Measurements from ENCODE around the gene ZFAND3.
A peak's percentile ranks its signal among the peaks of the same experiment; 100 is the strongest.

ZFAND3 gene, protein sequence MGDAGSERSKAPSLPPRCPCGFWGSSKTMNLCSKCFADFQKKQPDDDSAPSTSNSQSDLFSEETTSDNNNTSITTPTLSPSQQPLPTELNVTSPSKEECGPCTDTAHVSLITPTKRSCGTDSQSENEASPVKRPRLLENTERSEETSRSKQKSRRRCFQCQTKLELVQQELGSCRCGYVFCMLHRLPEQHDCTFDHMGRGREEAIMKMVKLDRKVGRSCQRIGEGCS

GRCh38 chr6:37819177-37819801 is at the start of gene ZFAND3:
Gene ZFAND3, plus strand, starts transcription at chr6:37819727. Its CDS starts 219 bp downstream, at chr6:37819946.
- peak; percentile 95 for DNase-seq (ENCODE audit: low read depth)

DNA sequence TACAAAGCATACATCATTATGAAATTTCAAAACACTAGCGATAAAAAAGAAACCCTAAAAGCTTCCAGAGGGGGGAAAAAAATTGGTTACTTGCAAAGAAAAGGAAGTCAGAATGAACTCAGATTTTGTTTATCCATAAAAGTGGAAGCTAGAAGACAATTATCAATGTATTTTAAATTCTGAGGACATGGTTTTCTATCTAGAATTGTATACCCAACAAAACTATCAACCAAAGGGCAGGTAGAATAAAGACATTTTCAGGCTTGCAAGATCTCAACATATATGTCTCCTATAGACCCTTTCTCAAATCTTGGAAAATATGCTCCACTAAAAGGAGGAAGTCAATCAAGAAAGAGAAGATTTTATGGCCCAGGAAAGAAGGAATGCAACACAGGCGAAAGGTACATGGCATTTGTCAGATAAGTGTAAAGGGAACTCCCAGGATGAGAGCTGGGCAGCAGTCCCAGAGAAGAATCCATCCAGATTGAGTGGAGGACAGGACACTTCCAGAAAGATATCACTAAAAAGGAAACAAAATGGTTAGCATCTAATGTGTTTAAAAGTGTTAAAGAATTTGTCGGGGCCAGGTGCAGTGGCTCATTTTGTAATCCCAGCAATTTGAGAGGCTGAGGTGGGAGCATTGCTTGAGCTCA is 45.4 kb upstream of the ZFAND3 start:
- DNase-seq (ENCODE audit: low read depth) = no peak

DNA sequence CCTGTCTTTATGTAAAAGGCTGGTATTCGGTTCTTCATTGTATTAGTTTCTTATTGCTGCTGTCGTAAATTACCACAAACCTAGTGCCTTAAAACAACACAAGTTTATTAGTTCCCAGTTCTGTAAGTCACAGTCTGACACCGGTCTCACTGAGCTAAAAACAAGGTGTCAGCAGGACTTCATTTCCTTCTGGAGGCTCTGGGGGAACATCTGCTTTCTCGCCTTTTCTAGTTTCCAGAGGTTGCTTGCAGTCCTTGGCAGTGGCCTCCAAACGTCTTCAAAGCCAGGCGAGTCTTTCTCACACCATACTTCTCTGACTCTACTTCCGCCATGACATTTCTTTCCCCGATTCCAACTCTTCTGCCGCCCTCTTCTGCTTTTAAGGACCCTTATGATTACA is 43.0 kb upstream of the ZFAND3 start:
- DNase-seq (ENCODE audit: low read depth) = no peak

GRCh38 chr6:37777272-37777834 is 42.2 kb upstream of the ZFAND3 start:
- no peak for DNase-seq (ENCODE audit: low read depth)

GRCh38 chr6:37779111-37779800 is 40.3 kb upstream of the ZFAND3 start:
- DNase-seq (ENCODE audit: low read depth) = no peak

DNA sequence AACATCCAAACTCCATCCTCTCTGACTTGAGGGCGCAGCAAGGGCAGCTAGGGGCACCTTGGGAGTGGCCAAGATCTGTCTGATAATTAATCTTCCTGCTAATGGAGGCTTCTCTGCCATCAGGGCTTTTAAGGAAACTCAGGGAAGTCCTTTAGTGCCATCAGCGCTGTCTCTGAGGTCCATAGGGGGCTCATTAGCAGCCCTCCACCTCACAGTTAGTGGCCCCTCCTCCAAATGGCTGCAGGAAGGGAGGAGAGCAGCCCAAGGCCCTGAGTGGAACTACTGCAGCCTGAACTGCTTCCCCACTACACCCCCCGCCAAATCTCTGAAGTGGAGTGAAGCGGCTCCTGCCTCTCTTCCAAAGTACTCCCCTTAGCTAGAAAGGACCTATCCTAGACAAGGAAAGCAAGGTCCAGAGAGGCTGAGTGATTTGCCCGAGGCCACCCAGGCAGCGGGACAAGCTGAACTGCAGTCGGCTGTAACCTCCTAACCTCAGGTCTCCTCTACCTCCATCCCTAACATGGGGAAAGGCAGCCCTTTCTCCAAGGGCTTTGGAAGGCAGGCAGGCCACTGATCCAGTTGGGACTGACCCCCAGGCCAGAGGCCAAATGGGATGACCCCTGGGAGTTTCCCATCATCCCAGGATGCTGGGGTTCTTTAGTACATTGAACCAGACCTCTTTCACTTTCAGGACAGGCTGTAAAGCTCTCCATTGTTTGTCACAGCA is 39.5 kb upstream of the ZFAND3 start:
- DNase-seq (ENCODE audit: low read depth) = no peak

DNA sequence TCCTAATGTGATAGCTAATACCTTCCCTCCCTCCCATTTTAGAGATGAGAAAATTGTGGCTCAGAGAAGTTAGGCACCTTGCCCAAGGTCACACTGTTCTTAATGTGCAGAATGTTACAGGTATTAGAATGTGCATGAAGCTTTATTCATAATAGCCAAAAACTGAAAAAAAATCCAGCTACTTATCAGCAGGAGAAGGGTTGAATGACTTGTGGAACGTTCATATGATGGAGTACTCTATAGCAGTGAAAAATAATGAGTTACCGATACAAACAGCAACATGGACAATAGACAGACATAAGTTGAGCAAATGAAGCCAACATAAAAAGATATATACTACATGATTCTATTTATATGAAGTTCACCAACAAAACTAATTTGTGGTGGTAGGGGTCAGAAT is 37.7 kb upstream of the ZFAND3 start:
- DNase-seq (ENCODE audit: low read depth) = no peak

- DNase-seq (ENCODE audit: low read depth) = no peak
Measured at GRCh38 chr6:37783025-37783855, 36.3 kb upstream of the ZFAND3 start.

GRCh38 chr6:37783856-37784584 is 35.5 kb upstream of the ZFAND3 start:
- no peak for DNase-seq (ENCODE audit: low read depth)

DNA sequence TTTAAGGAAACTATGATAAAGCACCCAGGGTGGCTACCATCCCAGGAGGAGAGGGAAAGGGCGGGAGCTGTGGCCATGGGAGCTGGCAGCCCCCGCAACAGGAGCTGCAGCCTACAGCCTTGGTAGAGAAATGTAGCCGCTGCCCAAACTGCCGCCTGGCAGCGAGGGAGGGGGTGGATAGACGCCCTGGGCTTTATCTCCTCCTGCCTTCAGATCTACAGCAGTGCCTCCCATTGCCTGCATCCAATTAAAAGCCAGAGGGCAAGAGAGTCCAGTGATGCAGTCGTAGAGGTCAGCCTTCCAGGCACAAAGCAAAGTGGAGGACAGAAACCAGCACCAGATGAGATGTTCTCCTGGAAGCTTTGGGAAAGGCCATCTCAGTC is 35.0 kb upstream of the ZFAND3 start:
- DNase-seq (ENCODE audit: low read depth) = no peak

DNA sequence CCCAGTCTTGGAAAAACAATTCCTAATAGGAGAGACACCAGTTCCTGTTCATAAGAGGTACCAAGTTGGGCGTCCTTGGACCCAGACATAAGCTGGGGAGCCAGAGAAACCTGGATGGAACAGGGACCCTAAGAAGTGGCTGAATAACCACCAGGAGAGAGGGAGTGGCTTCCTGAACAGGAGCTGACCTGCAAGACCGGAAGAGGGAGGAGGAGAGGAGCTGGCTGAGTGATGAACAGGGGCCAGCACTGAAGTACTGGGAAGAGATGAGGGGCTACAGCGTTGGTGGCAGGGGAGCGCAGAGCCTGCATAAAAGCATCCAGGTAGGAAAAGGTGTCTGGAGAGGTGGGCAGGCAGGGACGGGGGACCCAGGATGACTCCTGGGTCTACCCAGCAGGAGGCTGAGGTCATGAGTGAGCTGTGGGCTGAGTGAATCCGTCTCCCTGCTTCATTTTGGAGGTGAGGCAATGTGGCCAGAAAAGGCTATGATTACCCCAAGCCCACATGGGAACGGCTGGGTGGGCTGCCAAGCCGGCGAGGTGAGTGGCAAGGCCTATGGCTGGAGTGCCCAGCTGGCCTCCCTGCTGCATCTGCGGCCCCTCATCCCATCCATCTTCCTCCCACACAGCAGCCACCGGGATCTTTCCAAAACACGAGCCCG is 34.4 kb upstream of the ZFAND3 start:
- DNase-seq (ENCODE audit: low read depth) = no peak

GRCh38 chr6:37785663-37786270 is 33.8 kb upstream of the ZFAND3 start:
- DNase-seq (ENCODE audit: low read depth) = no peak

- DNase-seq (ENCODE audit: low read depth) = no peak
Measured at GRCh38 chr6:37787216-37787615, 32.3 kb upstream of the ZFAND3 start.

GRCh38 chr6:37788259-37788658 is 31.3 kb upstream of the ZFAND3 start:
- no peak for DNase-seq (ENCODE audit: low read depth)

DNA sequence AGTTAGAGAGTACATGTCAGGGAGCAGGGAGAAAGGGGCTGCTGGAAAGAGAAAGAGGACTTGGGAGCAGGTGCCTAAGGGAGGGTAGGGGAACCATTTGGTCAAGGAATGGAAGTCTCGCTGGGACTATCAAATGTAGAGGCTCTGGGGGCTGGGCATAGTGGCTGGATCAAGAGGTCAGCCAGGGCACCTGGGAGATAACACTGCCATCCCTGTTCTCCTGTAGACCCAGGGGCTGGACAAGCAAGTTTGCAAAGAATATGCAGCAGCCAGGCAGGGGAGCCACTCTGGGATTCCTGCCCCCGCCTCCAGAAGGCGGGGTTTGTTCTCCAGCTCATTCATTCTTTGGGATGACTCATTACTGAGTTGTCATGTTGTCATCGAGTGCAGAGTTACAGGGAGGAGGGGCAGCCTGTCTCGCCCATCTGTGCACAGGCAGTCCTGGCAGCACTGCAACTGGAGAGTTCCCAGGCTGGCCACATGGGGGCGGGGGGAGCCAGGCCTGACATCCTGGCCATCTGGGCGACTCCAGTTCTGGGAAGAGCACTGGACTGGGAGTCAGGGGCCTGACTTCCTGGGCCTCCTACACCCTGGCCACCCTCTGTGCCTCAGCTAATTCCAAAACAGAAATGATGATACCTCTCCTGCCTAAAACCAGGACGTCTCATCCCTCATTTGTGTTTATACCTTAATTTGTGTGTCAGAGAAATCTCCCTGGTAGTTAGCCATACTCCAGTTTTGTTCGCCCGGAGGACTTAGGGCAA is 28.2 kb upstream of the ZFAND3 start:
- DNase-seq (ENCODE audit: low read depth) = peak; percentile 94

GRCh38 chr6:37792457-37793033 is 27.0 kb upstream of the ZFAND3 start:
- DNase-seq (ENCODE audit: low read depth) = no peak

- no peak for DNase-seq (ENCODE audit: low read depth)
Measured at GRCh38 chr6:37793067-37793466, 26.5 kb upstream of the ZFAND3 start.

- DNase-seq (ENCODE audit: low read depth) = no peak
Measured at GRCh38 chr6:37794825-37795224, 24.7 kb upstream of the ZFAND3 start.
